Coronary artery (tissue), 2 donors: ENCODE measurements around the gene C13orf46.
"Not testable (repeated sequence)": the region's sequence is repeated elsewhere in the genome, so short reads cannot be mapped to it uniquely, and the experiment has no call there.

Experiments
- DNase-seq: peaks from one replicate; pipeline ENCODE4 v3.0.0-alpha.2; 2017; ENCODE audit warnings: low spot score
- H3K27ac ChIP-seq, 2 donors: fragments of 200-600 bp; sonication (generic); one replicate each; pipeline ENCODE4 v1.5.1; 2016 to 2019
- H3K4me3 ChIP-seq: fragments of 200-600 bp; sonication (generic); 2 replicates; pipeline ENCODE4 v1.5.1; 2016; ENCODE audit warnings: mild to moderate bottlenecking, moderate library complexity
- TF ChIP-seq, protein P1 (sequence below): fragments of 200-600 bp; sonication (generic); IDR thresholded peaks from one replicate; pipeline ENCODE4 v1.5.1; 2019; ENCODE audit warnings: antibody characterized with exemption

C13orf46 gene

GRCh38 chr13:113973218-113974164, at the start of gene C13orf46:
TSS of gene C13orf46 (minus strand) at chr13:113974076. CDS start at chr13:113973997, 79 bp downstream.
- TF ChIP-seq, protein P1, sequence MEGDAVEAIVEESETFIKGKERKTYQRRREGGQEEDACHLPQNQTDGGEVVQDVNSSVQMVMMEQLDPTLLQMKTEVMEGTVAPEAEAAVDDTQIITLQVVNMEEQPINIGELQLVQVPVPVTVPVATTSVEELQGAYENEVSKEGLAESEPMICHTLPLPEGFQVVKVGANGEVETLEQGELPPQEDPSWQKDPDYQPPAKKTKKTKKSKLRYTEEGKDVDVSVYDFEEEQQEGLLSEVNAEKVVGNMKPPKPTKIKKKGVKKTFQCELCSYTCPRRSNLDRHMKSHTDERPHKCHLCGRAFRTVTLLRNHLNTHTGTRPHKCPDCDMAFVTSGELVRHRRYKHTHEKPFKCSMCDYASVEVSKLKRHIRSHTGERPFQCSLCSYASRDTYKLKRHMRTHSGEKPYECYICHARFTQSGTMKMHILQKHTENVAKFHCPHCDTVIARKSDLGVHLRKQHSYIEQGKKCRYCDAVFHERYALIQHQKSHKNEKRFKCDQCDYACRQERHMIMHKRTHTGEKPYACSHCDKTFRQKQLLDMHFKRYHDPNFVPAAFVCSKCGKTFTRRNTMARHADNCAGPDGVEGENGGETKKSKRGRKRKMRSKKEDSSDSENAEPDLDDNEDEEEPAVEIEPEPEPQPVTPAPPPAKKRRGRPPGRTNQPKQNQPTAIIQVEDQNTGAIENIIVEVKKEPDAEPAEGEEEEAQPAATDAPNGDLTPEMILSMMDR: no peak
- DNase-seq: no peak
- H3K4me3 ChIP-seq: no peak within 1 kb of the TSS
- no peak within 1 kb of the TSS for H3K27ac ChIP-seq

DNA sequence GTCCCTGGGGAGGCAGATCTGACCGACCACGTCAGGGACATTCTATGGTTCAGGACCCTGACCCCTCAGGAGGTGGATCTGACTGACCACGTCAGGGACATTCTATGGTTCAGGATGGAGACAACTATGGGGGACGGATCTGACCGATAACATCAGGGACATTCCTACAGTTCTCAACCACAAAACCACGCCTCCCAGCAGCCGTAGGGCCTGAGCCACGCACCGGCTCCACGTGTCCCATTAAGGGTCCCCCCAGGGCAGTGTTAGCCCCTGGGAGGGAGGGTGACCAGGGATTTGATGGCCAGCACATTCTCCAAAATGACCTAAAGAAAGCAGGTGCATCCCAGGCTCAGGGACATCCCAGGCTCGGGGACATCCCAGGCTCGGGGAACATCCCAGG, 49.0 kb upstream of the C13orf46 start:
- TF ChIP-seq, protein P1: no peak
- DNase-seq: no peak
- no peak overlapping the region for H3K4me3 ChIP-seq
- H3K27ac ChIP-seq: no peak overlapping the region

DNA sequence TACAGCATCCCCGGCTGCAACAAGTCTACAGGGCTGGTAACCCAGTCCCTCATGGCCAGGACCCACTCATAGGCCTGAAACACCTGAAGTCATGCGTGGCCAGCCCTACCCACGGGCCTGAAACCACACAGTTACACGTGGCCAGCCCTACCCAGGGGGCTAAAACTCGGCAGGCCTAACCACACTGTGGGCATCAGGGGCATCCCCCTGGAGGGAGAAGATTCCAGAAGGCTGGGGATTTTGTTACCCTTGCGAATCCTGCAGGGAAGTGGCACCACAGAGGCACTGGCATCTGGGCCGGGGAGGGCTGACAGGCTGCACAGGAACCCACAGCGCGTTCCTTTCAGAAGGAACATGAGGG, 48.4 kb upstream of the C13orf46 start:
- no peak for DNase-seq
- Histone ChIP-seq H3K4me3 (no peak overlapping the region), H3K27ac (no peak overlapping the region)
- TF ChIP-seq, protein P1: no peak

DNA sequence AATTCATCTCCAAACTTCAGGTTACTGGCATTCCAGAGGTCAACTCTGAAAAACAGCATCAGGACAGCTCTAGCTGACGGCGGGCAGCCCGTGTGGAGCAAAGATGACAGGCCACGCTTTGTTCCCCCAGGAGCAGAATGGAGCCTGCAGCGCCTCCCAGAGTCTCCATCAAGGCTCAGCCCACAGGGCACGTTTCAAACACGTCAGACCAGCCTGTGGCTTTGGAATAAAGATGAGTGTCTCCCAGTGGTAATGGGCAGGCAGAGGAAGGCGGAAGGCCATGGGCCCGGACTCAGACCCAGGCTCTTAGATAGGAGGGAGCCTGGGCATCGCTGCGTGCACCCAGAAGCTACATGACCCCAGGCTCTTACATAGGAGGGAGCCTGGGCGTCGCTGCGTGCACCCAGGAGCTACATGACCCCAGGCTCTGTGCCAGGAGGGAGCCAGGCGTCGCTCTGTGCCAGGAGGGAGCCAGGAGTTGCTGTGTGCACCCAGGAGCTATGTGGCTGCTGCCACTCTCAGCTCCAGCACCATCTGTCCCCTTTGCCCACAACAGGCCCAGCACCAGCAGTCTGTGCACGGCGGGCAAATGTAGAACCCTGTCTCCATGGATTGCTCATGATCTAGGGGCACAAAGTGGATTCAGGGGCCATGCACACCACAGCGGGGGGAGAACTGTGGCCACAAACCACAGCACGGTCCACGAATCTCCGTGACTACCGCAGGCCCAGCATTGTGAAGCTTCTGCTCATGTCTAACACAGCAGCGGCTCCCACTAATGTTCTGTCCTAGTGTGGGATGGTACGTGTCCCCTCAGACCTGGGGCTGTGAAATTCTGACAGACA, 47.8 kb upstream of the C13orf46 start:
- H3K27ac ChIP-seq: no peak overlapping the region
- TF ChIP-seq, protein P1: no peak
- H3K4me3 ChIP-seq: no peak overlapping the region
- no peak for DNase-seq

- no peak for DNase-seq
- no peak overlapping the region for H3K4me3 ChIP-seq
- TF ChIP-seq, protein P1: no peak
- no peak overlapping the region for H3K27ac ChIP-seq
Observed at GRCh38 chr13:114020750-114021463, 47.0 kb upstream of the C13orf46 start.

- not testable (repeated sequence) for H3K27ac ChIP-seq, H3K4me3 ChIP-seq, DNase-seq
Observed at GRCh38 chr13:114020134-114020533, 46.3 kb upstream of the C13orf46 start.

DNA sequence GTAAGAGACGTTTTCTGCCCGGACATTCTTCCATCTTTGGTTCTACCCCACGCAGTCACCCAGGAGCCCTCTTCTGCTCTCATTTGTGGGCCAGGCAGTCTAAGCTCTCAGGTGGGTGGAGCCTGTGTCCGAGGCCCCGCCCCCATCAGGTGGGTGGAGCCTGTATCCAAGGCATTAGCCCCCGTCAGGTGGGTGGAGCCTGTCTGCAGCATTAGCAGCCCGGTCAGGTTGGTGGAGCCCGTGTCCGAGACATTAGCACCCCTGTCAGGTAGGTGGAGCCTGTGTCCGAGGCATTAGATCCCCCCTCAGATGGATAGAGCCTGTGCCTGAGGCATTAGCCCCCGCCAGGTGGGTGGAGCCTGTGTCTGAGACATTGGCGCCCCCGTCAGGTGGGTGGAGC, 45.5 kb upstream of the C13orf46 start:
- no peak for DNase-seq
- TF ChIP-seq, protein P1: no peak
- no peak overlapping the region for H3K4me3 ChIP-seq
- no peak overlapping the region for H3K27ac ChIP-seq
